ENCODE results near the gene LIPA.

Gene LIPA

GRCh38 chr10:89167915-89168314, 83.7 kb downstream of the LIPA start:
- no peak for TF ChIP-seq RAD21 (IDR thresholded peaks at IDR 0.05; ENCODE audit: low read depth)
- TF ChIP-seq MAX (IDR thresholded peaks at IDR 0.05): no peak
- no peak for TF ChIP-seq FOXM1 (IDR thresholded peaks at IDR 0.05; ENCODE audit: borderline replicate concordance, low read depth)

- TF ChIP-seq REST (IDR thresholded peaks at IDR 0.05; ENCODE audit: low read depth) (no peak), TEAD4 (IDR thresholded peaks at IDR 0.05) (no peak), CEBPB (IDR thresholded peaks at IDR 0.05) (no peak), EP300 (IDR thresholded peaks at IDR 0.05; ENCODE audit: borderline replicate concordance) (no peak), CREB1 (IDR thresholded peaks at IDR 0.05; ENCODE audit: low read depth) (no peak), NFIC (IDR thresholded peaks at IDR 0.05) (no peak), EGR1 (IDR thresholded peaks at IDR 0.05) (no peak), TCF12 (IDR thresholded peaks at IDR 0.05; ENCODE audit: low read depth) (no peak), YY1 (IDR thresholded peaks at IDR 0.05; ENCODE audit: low read depth) (no peak), RAD21 (IDR thresholded peaks at IDR 0.05; ENCODE audit: low read depth) (no peak), ZBTB7A (IDR thresholded peaks at IDR 0.05; ENCODE audit: low read depth) (no peak), USF1 (IDR thresholded peaks at IDR 0.05) (no peak), FOXM1 (IDR thresholded peaks at IDR 0.05; ENCODE audit: borderline replicate concordance, low read depth) (no peak), TAF1 (IDR thresholded peaks at IDR 0.05; ENCODE audit: low read depth) (no peak), MAX (IDR thresholded peaks at IDR 0.05) (no peak)
These were observed 85.7 kb downstream of the LIPA start for GRCh38 chr10:89165923-89166322.

GRCh38 chr10:89164920-89165319, 86.7 kb downstream of the LIPA start:
- TF ChIP-seq FOXM1 (IDR thresholded peaks at IDR 0.05; ENCODE audit: borderline replicate concordance, low read depth) (no peak), RAD21 (IDR thresholded peaks at IDR 0.05; ENCODE audit: low read depth) (no peak), MAX (IDR thresholded peaks at IDR 0.05) (no peak), EP300 (IDR thresholded peaks at IDR 0.05; ENCODE audit: borderline replicate concordance) (no peak), CEBPB (IDR thresholded peaks at IDR 0.05) (no peak), REST (IDR thresholded peaks at IDR 0.05; ENCODE audit: low read depth) (no peak)

GRCh38 chr10:89164080-89164479, 87.5 kb downstream of the LIPA start:
- TF ChIP-seq CEBPB (IDR thresholded peaks at IDR 0.05): peak; percentile 29; the same call in 1 of the 2 replicates
- TF ChIP-seq FOXM1 (IDR thresholded peaks at IDR 0.05; ENCODE audit: borderline replicate concordance, low read depth): no peak
